Stomach (tissue), 9 donors: Measurements from ENCODE around the gene TMX4. TPM values are rescaled to one million over a fixed set of nuclear protein-coding genes. Genes with fewer than 3 reads are reported as not detected.

Experiments used
- DNase-seq, 2 donors: peaks; one replicate each; pipeline versions ENCODE4 v3.0.0 to v3.0.0-alpha.2; 2013 to 2019
- H3K27ac ChIP-seq, 5 donors: fragments of 200-600 bp in 4 of 5; sonication (generic) in 4 of 5; one replicate each; pipeline ENCODE4 v1.5.1; 2013 to 2019; ENCODE audit warnings: mild to moderate bottlenecking in 1 of 5, moderate library complexity in 1 of 5
- H3K27me3 ChIP-seq, 3 donors: fragments of 200-600 bp; sonication (generic); one replicate each; pipeline ENCODE4 v1.5.1; 2017 to 2019; ENCODE audit warnings: mixed run types in 1 of 3
- H3K36me3 ChIP-seq, 4 donors: fragments of 200-600 bp; sonication (generic); 1 replicate in 3 of 4; 2 replicates in 1 of 4; pipeline ENCODE4 v1.5.1; 2016 to 2019
- H3K4me1 ChIP-seq, 4 donors: fragments of 200-600 bp; sonication (generic); one replicate each; pipeline ENCODE4 v1.5.1; 2016 to 2019
- H3K4me3 ChIP-seq, 4 donors: fragments of 200-600 bp; sonication (generic) in 3 of 4; one replicate each; pipeline ENCODE4 v1.5.1; 2016 to 2019; ENCODE audit warnings: mild to moderate bottlenecking in 1 of 4
- H3K9me3 ChIP-seq, 4 donors: fragments of 200-600 bp; sonication (generic); one replicate each; pipeline ENCODE4 v1.5.1; 2016 to 2019
- CTCF ChIP-seq, 7 experiments: fragments of 450-650 bp in 4 of 7; fragments of 200-600 bp in 3 of 7; sonication (generic) in 3 of 7; IDR thresholded peaks; one replicate each; pipeline ENCODE4 v1.5.1; 2016 to 2019; ENCODE audit warnings: antibody characterized with exemption in 7 of 7, control low read depth in 2 of 7, mild to moderate bottlenecking in 1 of 7
- EP300 ChIP-seq: sonication (generic); formaldehyde crosslinking; IDR thresholded peaks from one replicate; pipeline ENCODE4 v1.6.1; 2017; ENCODE audit warnings: antibody characterized with exemption
- POLR2A ChIP-seq, 4 donors: fragments of 450-650 bp; IDR thresholded peaks; one replicate each; pipeline ENCODE4 v1.6.1; 2016; ENCODE audit warnings: antibody characterized with exemption in 4 of 4, control low read depth in 2 of 4, mild to moderate bottlenecking in 1 of 4, moderate library complexity in 1 of 4
- POLR2AphosphoS5 ChIP-seq, 3 donors: sonication (generic); formaldehyde crosslinking; IDR thresholded peaks; one replicate each; pipeline ENCODE4 v1.6.1; 2016; ENCODE audit warnings: antibody characterized with exemption in 3 of 3
- WGBS, 5 donors: extraction: QIAGEN DNeasy Blood & Tissue Kit in 3 of 5; methylation state at CpG; one replicate each; pipeline versions ENCODE4 v1.1.5 to v1.1.7; 2013 to 2018; 5-methylcytosine and 5-hydroxymethylcytosine counted together
- intact Hi-C: fragments of 100-400 bp; cut with DNase I; formaldehyde crosslinking; loops from one replicate; pipeline ENCODE4 v1.15.1; 2023; ENCODE audit warnings: low total_unique reads
- polyA plus RNA-seq, 3 donors: library from polyadenylated mRNA; stranded (reverse); fragments of 200-250 nt; gene quantifications; one replicate each; pipeline ENCODE4 v1.2.3, GENCODE V29; 2013
- total RNA-seq, 5 donors: library from RNA; depleted of rRNA; stranded (reverse); fragments of >200 nt; gene quantifications; one replicate each; pipeline versions ENCODE4 v1.1.0 to v1.2.3, GENCODE V29; 2014 to 2016
- donor health status: healthy with polysubstance abuse.
- donor health status: Bipolar disorder and iron deficiency.
- donor health status: healthy.

The TMX4 gene
- total and polyA plus RNA-seq, 8 donors: 5.7 to 153 (median 18.8) TPM

- H3K36me3 ChIP-seq: no peaks in the 10 kb centered on the region
- H3K27ac ChIP-seq: peak overlapping the region in 4 of 5 donors; percentile 97 to 99 (median 99)
- peak in 1 of 2 donors; percentile 30 for DNase-seq
- peak overlapping the region in 2 of 4 donors; percentile 85 to 95 for H3K4me3 ChIP-seq
- TF ChIP-seq CTCF (IDR thresholded peaks at IDR 0.05) (no peak), POLR2A (IDR thresholded peaks at IDR 0.05) (no peak), POLR2AphosphoS5 (IDR thresholded peaks at IDR 0.05) (no peak), EP300 (no peak)
- intact Hi-C loops: no loop called here
- H3K9me3 ChIP-seq: no peaks in the 10 kb centered on the region
- 51 to 58% (median 53%) methylated on average over 3 of the region's 3 CpGs for WGBS, 5 donors
- H3K4me1 ChIP-seq: peaks cover 8 to 40% (median 18%) of the 10 kb centered on the region in 4 donors
- no peaks in the 10 kb centered on the region for H3K27me3 ChIP-seq
Measured at GRCh38 chr20:8020314-8021079, 936 bp upstream of the TMX4 start.

GRCh38 chr20:8019998-8020247 lies 362 bp upstream of the TMX4 start:
- intact Hi-C loops: no loop called here
- H3K36me3 ChIP-seq: no peaks in the 10 kb centered on the region
- no peak for TF ChIP-seq CTCF (IDR thresholded peaks at IDR 0.05)
- no peak for TF ChIP-seq POLR2AphosphoS5 (IDR thresholded peaks at IDR 0.05)
- no peak for TF ChIP-seq POLR2A (IDR thresholded peaks at IDR 0.05)
- no peak for TF ChIP-seq EP300
- H3K9me3 ChIP-seq: no peaks in the 10 kb centered on the region
- no peaks in the 10 kb centered on the region for H3K27me3 ChIP-seq
- peak overlapping the region; percentile 72 to 95 (median 82) for H3K4me3 ChIP-seq
- H3K27ac ChIP-seq: peak overlapping the region; percentile 97 to 99 (median 99)
- 0 to 2% (median 1%) methylated on average over 3 of the region's 3 CpGs for WGBS, 5 donors
- peaks cover 8 to 46% (median 19%) of the 10 kb centered on the region in 4 donors for H3K4me1 ChIP-seq
- no peak for DNase-seq

DNA sequence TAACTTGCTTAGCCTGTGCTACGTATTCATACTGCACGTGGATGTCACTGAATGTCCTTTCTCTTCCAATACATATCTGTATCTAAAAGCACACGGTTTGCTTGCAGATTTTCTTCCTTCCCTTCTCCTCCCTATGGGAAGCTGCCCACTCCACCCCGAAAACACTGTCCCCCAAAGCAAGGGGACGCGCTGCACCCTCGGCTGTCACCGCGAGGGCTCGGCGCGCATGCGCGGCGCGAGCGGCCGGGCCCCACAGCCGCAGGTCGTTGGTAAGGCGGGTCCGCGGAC lies 659 bp downstream of the TMX4 start:
- H3K4me1 ChIP-seq: peaks cover 8 to 56% (median 22%) of the 10 kb centered on the region in 4 donors
- intact Hi-C loops: no loop called here

GRCh38 chr20:8012724-8013123 lies 6.8 kb downstream of the TMX4 start:
- DNase-seq: no peak
- 29 to 60% (median 37%) methylated on average over 1 of the region's 1 CpG for WGBS, 5 donors
- peaks cover 2 to 52% (median 23%) of the 10 kb centered on the region in 4 donors for H3K4me1 ChIP-seq
- H3K27ac ChIP-seq: no peak overlapping the region
- H3K4me3 ChIP-seq: no peak overlapping the region
- TF ChIP-seq POLR2A (IDR thresholded peaks at IDR 0.05) (no peak), EP300 (no peak), CTCF (IDR thresholded peaks at IDR 0.05) (no peak), POLR2AphosphoS5 (IDR thresholded peaks at IDR 0.05) (no peak)
- peaks cover 0 to 12% (median 7%) of the 10 kb centered on the region in 4 donors for H3K36me3 ChIP-seq
- no peaks in the 10 kb centered on the region for H3K9me3 ChIP-seq
- no peaks in the 10 kb centered on the region for H3K27me3 ChIP-seq
- intact Hi-C loops: no loop called here

More for the DNA sequence above, 659 bp downstream of the TMX4 start:
- no peaks in the 10 kb centered on the region for H3K36me3 ChIP-seq
- H3K27me3 ChIP-seq: no peaks in the 10 kb centered on the region
- WGBS, 5 donors: 0 to 5% (median 1%) methylated on average over 7 to 23 of the region's 23 CpGs
- TF ChIP-seq EP300 (no peak), POLR2A (IDR thresholded peaks at IDR 0.05) (peak in 1 of 4 donors; percentile 25), CTCF (IDR thresholded peaks at IDR 0.05) (peak in 1 of 7 experiments; percentile 50), POLR2AphosphoS5 (IDR thresholded peaks at IDR 0.05) (peak; percentile 45 to 80 (median 73))
- H3K9me3 ChIP-seq: no peaks in the 10 kb centered on the region
- H3K27ac ChIP-seq: peak overlapping the region; percentile 97 to 99 (median 99)
- peak; percentile 65 to 93 for DNase-seq
- peak overlapping the region; percentile 72 to 95 (median 82) for H3K4me3 ChIP-seq
